PFSK-1 (cell line): Measurements from ENCODE around the gene NSUN2.
A peak's percentile ranks its signal among the peaks of the same experiment; 100 is the strongest.

ENCODE experiments used
- FOXP2 ChIP-seq: optimal IDR thresholded peaks from 2 replicates; pipeline ENCODE3; 2011; ENCODE audit warnings: borderline replicate concordance, control low read depth, inconsistent platforms; ENCODE audit not compliant: insufficient read depth; ENCODE audit errors: extremely low read length, extremely low read depth
- POLR2AphosphoS5 ChIP-seq: IDR thresholded peaks from 2 replicates; pipeline ENCODE4 v1.6.1; 2012; ENCODE audit warnings: low read depth, mild to moderate bottlenecking, control low read depth, low read length, moderate library complexity
- SIN3A ChIP-seq: IDR thresholded peaks from 2 replicates; pipeline ENCODE4 v1.6.1; 2012; ENCODE audit warnings: mild to moderate bottlenecking, low read length, moderate library complexity, borderline replicate concordance; ENCODE audit not compliant: insufficient read depth
- TAF1 ChIP-seq: IDR thresholded peaks from 2 replicates; pipeline ENCODE4 v1.6.1; 2012; ENCODE audit warnings: low read length, control low read depth, borderline replicate concordance; ENCODE audit not compliant: insufficient read depth
- TF ChIP-seq, protein P1 (sequence below), 2 experiments: IDR thresholded peaks; 2 replicates each; pipeline versions ENCODE4 v1.6.1 to v1.8.0; 2011 to 2012; ENCODE audit warnings: low read depth in 2 of 2, low read length in 2 of 2, control low read depth in 1 of 2, inconsistent platforms in 1 of 2, mild to moderate bottlenecking in 1 of 2, moderate library complexity in 1 of 2; ENCODE audit not compliant: insufficient read depth in 1 of 2

NSUN2 gene

DNA sequence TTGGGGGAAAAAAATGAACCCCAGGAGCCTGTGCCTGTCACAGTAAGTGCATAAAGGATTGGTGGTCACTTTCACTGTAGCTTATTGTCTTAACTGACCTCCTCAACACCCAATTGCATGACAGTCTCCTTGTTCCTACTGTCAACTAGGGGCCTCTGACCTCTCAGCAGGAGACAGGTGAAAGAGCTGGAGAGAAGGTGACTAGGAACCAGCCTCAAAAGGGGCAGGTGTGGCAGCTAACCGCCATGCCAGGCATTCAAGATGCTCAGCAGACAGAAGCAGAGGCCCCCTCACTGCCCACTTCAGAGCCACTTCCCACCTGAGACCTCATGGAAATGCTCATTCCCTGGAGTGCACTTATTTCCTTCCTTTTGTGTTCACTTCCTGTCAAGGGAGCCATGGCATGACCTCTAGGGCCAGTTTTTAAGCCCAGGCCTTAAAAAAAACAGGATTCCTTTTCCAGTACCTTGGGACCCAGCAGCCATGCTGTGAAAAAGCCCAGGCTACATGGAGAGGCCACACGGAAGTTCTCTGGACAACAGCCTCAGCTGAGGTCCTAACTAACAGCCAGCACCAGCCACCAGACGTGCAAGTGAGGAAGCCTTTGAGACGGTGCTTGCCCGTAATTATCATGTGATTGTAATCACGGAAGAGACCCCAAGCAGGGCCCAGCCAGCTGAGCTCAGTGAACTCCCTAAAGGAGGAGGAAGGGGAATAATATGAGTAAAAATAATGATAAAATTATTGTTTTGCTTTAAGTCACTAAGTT is 74.9 kb downstream of the NSUN2 start:
- TF ChIP-seq TAF1 (no peak), SIN3A (no peak), FOXP2 (no peak), POLR2AphosphoS5 (no peak)
- TF ChIP-seq, protein P1, sequence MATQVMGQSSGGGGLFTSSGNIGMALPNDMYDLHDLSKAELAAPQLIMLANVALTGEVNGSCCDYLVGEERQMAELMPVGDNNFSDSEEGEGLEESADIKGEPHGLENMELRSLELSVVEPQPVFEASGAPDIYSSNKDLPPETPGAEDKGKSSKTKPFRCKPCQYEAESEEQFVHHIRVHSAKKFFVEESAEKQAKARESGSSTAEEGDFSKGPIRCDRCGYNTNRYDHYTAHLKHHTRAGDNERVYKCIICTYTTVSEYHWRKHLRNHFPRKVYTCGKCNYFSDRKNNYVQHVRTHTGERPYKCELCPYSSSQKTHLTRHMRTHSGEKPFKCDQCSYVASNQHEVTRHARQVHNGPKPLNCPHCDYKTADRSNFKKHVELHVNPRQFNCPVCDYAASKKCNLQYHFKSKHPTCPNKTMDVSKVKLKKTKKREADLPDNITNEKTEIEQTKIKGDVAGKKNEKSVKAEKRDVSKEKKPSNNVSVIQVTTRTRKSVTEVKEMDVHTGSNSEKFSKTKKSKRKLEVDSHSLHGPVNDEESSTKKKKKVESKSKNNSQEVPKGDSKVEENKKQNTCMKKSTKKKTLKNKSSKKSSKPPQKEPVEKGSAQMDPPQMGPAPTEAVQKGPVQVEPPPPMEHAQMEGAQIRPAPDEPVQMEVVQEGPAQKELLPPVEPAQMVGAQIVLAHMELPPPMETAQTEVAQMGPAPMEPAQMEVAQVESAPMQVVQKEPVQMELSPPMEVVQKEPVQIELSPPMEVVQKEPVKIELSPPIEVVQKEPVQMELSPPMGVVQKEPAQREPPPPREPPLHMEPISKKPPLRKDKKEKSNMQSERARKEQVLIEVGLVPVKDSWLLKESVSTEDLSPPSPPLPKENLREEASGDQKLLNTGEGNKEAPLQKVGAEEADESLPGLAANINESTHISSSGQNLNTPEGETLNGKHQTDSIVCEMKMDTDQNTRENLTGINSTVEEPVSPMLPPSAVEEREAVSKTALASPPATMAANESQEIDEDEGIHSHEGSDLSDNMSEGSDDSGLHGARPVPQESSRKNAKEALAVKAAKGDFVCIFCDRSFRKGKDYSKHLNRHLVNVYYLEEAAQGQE (IDR thresholded peaks at IDR 0.05; ENCODE audit: insufficient read depth in 1 of 2, low read depth in 2 of 2, low read length in 2 of 2), result no peak

DNA sequence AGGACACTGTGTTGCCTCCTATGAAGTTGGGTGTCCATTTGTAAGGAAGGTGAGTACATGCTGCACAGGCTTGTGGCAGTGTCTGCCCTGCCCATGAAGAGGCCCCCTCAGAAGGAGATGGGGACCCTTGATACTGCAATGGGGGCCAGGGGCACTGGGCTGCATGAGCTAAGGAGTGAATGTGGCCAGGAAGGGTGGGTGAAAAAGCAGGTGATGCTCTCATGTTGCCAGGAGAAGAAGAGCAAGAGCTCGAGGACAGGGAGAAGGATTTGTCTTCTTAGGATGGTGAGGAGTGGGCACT is 76.1 kb downstream of the NSUN2 start:
- TF ChIP-seq, protein P1 (IDR thresholded peaks at IDR 0.05; ENCODE audit: insufficient read depth in 1 of 2, low read depth in 2 of 2, low read length in 2 of 2), result no peak
- TF ChIP-seq FOXP2 (no peak), SIN3A (no peak), TAF1 (no peak), POLR2AphosphoS5 (no peak)

DNA sequence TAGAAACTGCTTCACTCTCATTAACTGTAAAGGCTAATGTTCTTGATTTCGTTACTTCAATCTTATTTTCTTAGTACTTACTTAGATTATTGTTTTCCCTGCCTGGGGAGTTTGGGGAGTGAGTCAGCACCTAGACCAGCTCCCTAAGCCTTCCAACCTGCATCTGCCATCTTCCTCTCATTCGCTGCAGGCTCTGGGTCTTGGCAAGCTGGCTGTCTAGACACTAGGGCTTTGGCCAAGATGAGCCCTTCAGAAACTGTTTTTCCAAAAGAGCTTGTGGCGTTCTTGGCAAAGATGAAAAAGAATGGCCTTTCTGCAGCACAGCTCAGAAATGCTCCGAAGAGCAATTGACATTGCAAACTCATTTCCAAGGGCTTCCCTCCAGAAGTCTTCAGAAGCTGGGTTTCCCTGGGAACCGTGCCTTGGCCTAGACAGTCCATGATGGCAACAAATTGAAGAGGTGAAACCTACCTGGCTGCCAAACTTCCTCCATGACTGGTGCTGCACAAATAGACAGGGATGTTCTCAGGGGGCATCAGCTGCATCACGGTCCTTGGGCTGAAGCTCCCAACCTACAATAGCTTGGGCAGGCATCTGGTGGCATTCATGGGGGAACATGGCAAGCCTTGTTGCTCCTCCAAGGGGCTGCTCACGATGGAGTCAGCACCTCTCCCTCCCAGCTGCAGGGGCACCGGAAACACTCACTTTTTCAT is 76.6 kb downstream of the NSUN2 start:
- TF ChIP-seq SIN3A (no peak), FOXP2 (no peak), POLR2AphosphoS5 (no peak)
- TF ChIP-seq, protein P1 (IDR thresholded peaks at IDR 0.05; ENCODE audit: insufficient read depth in 1 of 2, low read depth in 2 of 2, low read length in 2 of 2), result peak in 1 of 2 experiments; percentile 69; a peak in 1 of 4 replicates

DNA sequence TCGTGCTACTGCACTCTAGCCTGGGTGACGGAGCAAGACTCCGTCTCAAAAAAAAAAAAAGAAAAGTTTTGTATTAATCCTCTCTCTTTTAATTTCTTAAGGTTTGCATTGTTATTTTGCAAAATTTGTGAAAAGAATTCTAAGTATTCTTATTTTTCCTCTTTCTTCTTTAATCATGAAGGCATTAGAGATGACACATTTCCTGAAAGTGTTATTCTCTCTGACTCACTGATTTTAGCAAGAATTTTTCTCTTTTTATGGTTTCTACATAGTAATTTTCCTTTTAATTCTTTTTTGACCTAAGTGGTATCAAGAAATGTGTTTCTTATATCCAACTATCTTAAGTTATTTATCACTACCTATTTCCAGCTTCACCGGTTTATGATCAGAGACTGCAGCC is 78.0 kb downstream of the NSUN2 start:
- TF ChIP-seq POLR2AphosphoS5 (no peak), FOXP2 (no peak), SIN3A (no peak), TAF1 (no peak)
- TF ChIP-seq, protein P1 (IDR thresholded peaks at IDR 0.05; ENCODE audit: insufficient read depth in 1 of 2, low read depth in 2 of 2, low read length in 2 of 2), result no peak
